ENCODE data around the gene ARG2.

Gene ARG2

GRCh38 chr14:67698179-67698578 is 78.5 kb downstream of the ARG2 start:
- Histone ChIP-seq H3K36me3 (replicated peaks; ENCODE audit: insufficient read depth, low read length) (no peaks in the 10 kb centered on the region), H3K79me2 (ENCODE audit: low read length) (no peaks in the 10 kb centered on the region), H3K4me3 (ENCODE audit: low read length) (no peak overlapping the region), H3K4me1 (ENCODE audit: low read length) (no peaks in the 10 kb centered on the region), H3K27me3 (replicated peaks; ENCODE audit: insufficient read depth, low read length) (no peaks in the 10 kb centered on the region), H3K9me3 (replicated peaks; ENCODE audit: insufficient read depth, low read length) (no peaks in the 10 kb centered on the region), H3K4me2 (ENCODE audit: low read depth, low read length) (no peak overlapping the region), H4K20me1 (ENCODE audit: insufficient read depth, low read length) (no peaks in the 10 kb centered on the region), H3K27ac (ENCODE audit: low read length) (no peak overlapping the region), H3F3A (ENCODE audit: insufficient read depth, low read length) (peaks cover 3% of the 10 kb centered on the region; the same call in 1 of the 2 replicates), H3K9ac (ENCODE audit: low read length) (no peak overlapping the region), H3K9me2 (replicated peaks; ENCODE audit: insufficient read depth, low read length) (no peaks in the 10 kb centered on the region), H2AFZ (ENCODE audit: low read length) (no peak overlapping the region)
- no peak for DNase-seq
- no peak for TF ChIP-seq CTCF (IDR thresholded peaks at IDR 0.05; ENCODE audit: low read length)
